Measurements from ENCODE around the gene PFDN2.

The PFDN2 gene

DNA sequence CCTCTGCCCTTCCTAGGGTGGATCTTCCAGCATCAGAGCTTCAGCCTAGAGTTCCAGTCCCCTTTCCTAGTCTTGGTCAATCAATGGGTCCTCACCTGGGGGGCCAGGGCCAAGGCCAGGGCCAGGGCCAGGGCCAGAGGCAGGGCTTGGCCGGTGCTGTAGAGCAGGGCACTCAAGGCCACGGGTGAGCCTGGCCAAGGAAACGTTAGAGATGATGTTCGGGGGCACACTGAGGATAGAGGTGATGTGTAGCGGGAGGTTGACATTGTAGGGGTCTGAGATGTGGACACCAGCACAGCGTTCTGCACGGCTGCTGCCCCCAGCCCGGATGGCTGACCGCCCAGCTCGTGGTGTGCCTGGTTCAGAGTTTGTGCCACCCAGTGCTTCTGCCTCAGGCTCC, 66.6 kb downstream of the PFDN2 start:
- DNase-seq (ENCODE audit: low read depth, low spot score): no peak
